Mesothelial cell of epicardium (in vitro differentiated cells): ENCODE results near the gene FAM107B. TPM values are rescaled to one million over a fixed set of nuclear protein-coding genes. Genes with fewer than 3 reads are reported as not detected.
A peak's percentile ranks its signal among the peaks of the same experiment; 100 is the strongest.
"Not testable (repeated sequence)": the region's sequence is repeated elsewhere in the genome, so short reads cannot be mapped to it uniquely, and the experiment has no call there.

Source experiments
- DNase-seq, 2 experiments: peaks; one replicate each; pipeline ENCODE4 v3.0.0; 2021; ENCODE audit warnings: low spot score in 2 of 2; ENCODE audit not compliant: unreplicated experiment in 2 of 2
- H3K27ac Mint-ChIP-seq: 2 replicates; pipeline ENCODE4 v1.8.0; 2021; ENCODE audit warnings: mixed read lengths
- H3K27me3 Mint-ChIP-seq: 2 replicates; pipeline ENCODE4 v1.8.0; 2021; ENCODE audit warnings: low read depth, mixed read lengths
- H3K36me3 Mint-ChIP-seq: 2 replicates; pipeline ENCODE4 v1.8.0; 2021; ENCODE audit warnings: mixed read lengths
- H3K4me1 Mint-ChIP-seq: 2 replicates; pipeline ENCODE4 v1.8.0; 2021; ENCODE audit warnings: mixed read lengths
- H3K4me3 Mint-ChIP-seq: 2 replicates; pipeline ENCODE4 v1.8.0; 2021; ENCODE audit warnings: mild to moderate bottlenecking, moderate library complexity, mixed read lengths
- H3K9me3 Mint-ChIP-seq: 2 replicates; pipeline ENCODE4 v1.8.0; 2021; ENCODE audit warnings: mixed read lengths
- total RNA-seq: library from RNA; stranded (reverse); gene quantifications from 3 replicates; pipeline ENCODE4 v1.2.1, GENCODE V29; 2021
- TF ChIP-seq, protein P1 (sequence below): fragments of 200-600 bp; sonication (generic); IDR thresholded peaks from one replicate; pipeline ENCODE4 v1.5.0; 2021; ENCODE audit warnings: antibody characterized with exemption; ENCODE audit not compliant: unreplicated experiment

Gene FAM107B
- total RNA-seq, 1 donor from 2014 or later = 23.5 TPM

DNA sequence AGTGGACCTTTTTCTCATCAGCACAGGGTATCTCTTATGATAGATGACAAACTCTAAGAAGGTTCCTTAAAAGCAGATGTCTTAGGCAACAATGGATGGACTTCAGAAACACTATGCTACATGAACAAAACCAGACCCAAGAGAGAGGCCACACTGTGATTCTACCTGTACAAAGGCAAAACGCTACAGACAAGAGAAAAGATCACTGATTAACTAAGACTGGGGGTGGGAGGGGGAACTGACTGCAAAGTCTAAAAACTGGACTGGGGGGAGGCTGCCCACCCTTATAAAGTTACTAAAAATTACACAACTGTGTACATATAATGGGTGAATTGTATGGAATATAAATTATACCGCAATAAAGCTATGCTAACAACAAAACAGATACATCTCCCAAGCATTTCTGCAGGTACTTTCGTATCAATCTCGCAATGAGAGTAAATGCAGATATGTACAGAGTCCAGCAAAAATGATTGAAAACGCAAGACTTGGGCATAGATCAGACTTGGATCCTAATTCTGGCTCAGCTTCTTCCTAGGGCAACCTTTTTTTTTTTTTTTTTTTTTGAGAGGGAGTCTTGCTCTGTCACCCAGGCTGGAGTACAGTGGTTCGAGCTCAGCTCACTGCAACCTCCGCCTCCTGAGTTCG is 179.7 kb downstream of the FAM107B start:
- no peak for DNase-seq
- no peak overlapping the region for H3K27ac Mint-ChIP-seq
- no peaks in the 10 kb centered on the region for H3K4me1 Mint-ChIP-seq
- no peaks in the 10 kb centered on the region for H3K9me3 Mint-ChIP-seq
- no peak overlapping the region for H3K4me3 Mint-ChIP-seq
- peaks cover 16% of the 10 kb centered on the region for H3K36me3 Mint-ChIP-seq
- H3K27me3 Mint-ChIP-seq = no peaks in the 10 kb centered on the region
- TF ChIP-seq, protein P1, sequence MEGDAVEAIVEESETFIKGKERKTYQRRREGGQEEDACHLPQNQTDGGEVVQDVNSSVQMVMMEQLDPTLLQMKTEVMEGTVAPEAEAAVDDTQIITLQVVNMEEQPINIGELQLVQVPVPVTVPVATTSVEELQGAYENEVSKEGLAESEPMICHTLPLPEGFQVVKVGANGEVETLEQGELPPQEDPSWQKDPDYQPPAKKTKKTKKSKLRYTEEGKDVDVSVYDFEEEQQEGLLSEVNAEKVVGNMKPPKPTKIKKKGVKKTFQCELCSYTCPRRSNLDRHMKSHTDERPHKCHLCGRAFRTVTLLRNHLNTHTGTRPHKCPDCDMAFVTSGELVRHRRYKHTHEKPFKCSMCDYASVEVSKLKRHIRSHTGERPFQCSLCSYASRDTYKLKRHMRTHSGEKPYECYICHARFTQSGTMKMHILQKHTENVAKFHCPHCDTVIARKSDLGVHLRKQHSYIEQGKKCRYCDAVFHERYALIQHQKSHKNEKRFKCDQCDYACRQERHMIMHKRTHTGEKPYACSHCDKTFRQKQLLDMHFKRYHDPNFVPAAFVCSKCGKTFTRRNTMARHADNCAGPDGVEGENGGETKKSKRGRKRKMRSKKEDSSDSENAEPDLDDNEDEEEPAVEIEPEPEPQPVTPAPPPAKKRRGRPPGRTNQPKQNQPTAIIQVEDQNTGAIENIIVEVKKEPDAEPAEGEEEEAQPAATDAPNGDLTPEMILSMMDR = no peak

GRCh38 chr10:14593806-14594205 is 180.9 kb downstream of the FAM107B start:
- no peak for DNase-seq
- TF ChIP-seq, protein P1 = no peak
- no peak overlapping the region for H3K4me3 Mint-ChIP-seq
- peaks cover 12% of the 10 kb centered on the region for H3K36me3 Mint-ChIP-seq
- no peaks in the 10 kb centered on the region for H3K9me3 Mint-ChIP-seq
- no peak overlapping the region for H3K27ac Mint-ChIP-seq
- no peaks in the 10 kb centered on the region for H3K27me3 Mint-ChIP-seq
- no peaks in the 10 kb centered on the region for H3K4me1 Mint-ChIP-seq

DNA sequence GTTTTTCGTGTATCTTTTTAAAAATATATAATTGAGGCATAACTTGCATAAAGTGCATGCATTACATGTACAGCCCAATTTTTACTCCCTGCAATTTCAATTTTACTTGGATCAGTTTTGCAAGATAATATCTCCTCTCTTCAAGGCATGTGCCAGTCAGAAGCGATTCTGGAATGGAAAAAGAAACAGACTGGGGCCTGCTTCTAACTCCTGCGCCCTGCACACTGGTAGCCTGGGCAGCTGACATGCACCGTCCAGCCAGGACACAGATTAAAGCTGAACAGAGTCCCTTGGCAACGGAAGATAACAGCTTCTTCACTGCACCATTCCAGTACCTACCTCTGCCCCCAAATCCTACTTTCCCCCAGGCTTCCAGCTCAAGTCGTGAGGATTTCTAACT is 182.1 kb downstream of the FAM107B start:
- TF ChIP-seq, protein P1 = no peak
- no peak overlapping the region for H3K4me3 Mint-ChIP-seq
- peaks cover 10% of the 10 kb centered on the region for H3K36me3 Mint-ChIP-seq
- H3K9me3 Mint-ChIP-seq = no peaks in the 10 kb centered on the region
- peaks cover 11% of the 10 kb centered on the region for H3K4me1 Mint-ChIP-seq
- DNase-seq = no peak
- no peak overlapping the region for H3K27ac Mint-ChIP-seq
- no peaks in the 10 kb centered on the region for H3K27me3 Mint-ChIP-seq

DNA sequence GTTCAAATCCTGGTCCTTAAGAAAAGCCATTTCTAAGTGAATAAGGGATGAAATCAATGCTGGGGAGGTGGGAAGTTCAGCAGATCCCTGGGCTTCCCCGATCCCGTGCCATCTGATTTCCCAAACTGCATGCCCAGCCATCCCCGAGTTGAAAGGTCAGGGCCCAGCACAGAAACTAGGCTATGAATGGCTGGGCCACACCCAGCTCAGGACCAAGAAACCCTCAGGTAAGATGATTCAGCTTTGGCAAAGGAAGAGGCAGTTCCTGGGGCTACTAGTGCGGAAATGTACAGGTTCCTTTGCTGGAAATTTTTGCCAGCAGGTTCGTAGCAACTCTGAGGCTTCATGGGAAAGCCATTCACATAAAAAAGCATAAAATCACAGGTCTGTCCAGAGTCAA is 182.7 kb downstream of the FAM107B start:
- H3K4me3 Mint-ChIP-seq = no peak overlapping the region
- no peaks in the 10 kb centered on the region for H3K9me3 Mint-ChIP-seq
- no peak overlapping the region for H3K27ac Mint-ChIP-seq
- DNase-seq = no peak
- peaks cover 10% of the 10 kb centered on the region for H3K36me3 Mint-ChIP-seq
- TF ChIP-seq, protein P1 = no peak
- H3K4me1 Mint-ChIP-seq = peaks cover 13% of the 10 kb centered on the region
- H3K27me3 Mint-ChIP-seq = no peaks in the 10 kb centered on the region

- not testable (repeated sequence) for H3K27me3 Mint-ChIP-seq, H3K36me3 Mint-ChIP-seq, H3K4me3 Mint-ChIP-seq, H3K9me3 Mint-ChIP-seq, DNase-seq, H3K27ac Mint-ChIP-seq
- H3K4me1 Mint-ChIP-seq = peaks cover 13% of the 10 kb centered on the region
Observed at GRCh38 chr10:14588938-14589294, 185.8 kb downstream of the FAM107B start.

DNA sequence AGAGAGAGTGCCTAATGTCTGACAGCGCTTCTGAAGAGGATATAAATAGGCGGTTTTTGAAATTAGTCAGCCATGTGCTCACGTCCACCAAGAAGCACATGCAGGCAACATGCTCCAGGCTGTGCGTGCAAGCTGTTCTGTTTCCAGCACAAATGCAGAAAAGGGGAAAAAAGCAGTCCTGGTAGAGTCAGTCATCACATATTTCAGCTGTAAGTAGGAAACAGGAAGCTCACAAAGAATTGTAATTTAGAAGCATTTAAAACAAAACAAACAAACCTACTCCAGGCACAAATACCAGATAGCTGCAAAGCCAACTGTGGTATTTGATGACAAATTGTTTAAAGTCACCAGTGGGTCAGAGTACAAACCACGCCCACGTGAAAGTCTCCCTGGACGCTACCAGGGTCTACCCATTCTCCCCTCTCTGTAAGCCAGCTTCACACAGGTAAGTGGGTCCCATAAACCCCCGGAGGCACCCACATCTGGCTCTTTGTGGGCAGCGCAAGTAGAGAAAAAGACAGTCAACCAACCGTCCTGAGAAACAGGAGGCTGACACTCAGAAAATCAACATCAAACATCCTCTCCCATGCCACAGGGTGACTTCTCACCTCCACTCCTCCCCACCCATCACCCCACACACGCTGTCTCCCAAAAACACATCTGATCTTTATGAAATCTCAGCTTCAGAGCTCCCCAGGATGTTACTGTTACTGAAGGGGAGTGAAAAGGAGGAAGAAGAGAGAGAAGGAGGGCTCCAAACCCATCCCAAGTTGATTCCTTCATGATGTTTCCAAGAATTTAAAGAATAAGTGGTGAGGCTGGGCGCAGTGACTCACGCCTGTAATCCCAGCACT is 186.4 kb downstream of the FAM107B start:
- Mint-ChIP-seq H3K36me3 (no peaks in the 10 kb centered on the region), H3K4me1 (peaks cover 13% of the 10 kb centered on the region), H3K4me3 (no peak overlapping the region), H3K9me3 (no peaks in the 10 kb centered on the region), H3K27ac (peak overlapping the region; percentile 65), H3K27me3 (no peaks in the 10 kb centered on the region)
- DNase-seq = no peak
- TF ChIP-seq, protein P1 = no peak
